DMS79 treated with DMSO at 0.1 percent for 48 hours (cell line): ENCODE measurements around the gene SGF29.
A peak's percentile ranks its signal among the peaks of the same experiment; 100 is the strongest.
"Not testable (repeated sequence)": the region's sequence is repeated elsewhere in the genome, so short reads cannot be mapped to it uniquely, and the experiment has no call there.

Experiments used
- DNase-seq: peaks from one replicate; lab custom pipeline; 2025; lab: John Stamatoyannopoulos, UW

The SGF29 gene

DNA sequence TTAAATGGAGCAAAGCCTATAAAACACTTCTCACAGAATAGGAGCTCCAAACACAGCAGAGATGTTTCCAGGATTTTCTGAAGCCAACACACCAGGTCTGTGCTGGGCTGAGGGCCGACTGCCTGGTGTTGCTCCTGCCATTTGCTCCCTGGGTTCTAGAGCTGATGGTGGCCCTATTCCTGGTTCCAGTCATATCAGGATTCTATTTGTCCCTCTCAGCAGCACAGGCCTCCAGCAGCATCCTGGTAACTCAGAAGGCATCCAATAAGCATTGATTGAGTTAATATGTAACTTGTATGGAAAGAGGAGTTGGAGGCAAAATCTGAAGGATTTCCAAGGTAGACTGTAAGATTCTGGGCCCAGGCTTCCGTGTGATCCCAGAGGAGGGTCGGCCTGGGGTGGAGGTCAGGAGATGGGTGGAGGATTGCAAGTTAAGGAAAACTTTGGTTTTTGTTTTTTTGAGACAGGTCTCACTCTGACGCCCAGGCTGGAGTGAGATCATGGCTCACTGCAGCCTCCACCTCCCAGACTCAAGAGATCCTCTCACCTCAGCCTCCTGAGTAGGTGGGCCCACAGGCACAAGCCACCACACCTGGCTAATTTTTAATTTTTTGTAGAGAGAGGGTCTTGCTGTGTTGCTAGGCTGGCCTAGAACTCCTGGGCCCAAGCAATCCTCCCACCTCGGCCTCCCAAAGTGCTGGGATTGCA lies 20.6 kb upstream of the SGF29 start:
- DNase-seq: no peak

DNA sequence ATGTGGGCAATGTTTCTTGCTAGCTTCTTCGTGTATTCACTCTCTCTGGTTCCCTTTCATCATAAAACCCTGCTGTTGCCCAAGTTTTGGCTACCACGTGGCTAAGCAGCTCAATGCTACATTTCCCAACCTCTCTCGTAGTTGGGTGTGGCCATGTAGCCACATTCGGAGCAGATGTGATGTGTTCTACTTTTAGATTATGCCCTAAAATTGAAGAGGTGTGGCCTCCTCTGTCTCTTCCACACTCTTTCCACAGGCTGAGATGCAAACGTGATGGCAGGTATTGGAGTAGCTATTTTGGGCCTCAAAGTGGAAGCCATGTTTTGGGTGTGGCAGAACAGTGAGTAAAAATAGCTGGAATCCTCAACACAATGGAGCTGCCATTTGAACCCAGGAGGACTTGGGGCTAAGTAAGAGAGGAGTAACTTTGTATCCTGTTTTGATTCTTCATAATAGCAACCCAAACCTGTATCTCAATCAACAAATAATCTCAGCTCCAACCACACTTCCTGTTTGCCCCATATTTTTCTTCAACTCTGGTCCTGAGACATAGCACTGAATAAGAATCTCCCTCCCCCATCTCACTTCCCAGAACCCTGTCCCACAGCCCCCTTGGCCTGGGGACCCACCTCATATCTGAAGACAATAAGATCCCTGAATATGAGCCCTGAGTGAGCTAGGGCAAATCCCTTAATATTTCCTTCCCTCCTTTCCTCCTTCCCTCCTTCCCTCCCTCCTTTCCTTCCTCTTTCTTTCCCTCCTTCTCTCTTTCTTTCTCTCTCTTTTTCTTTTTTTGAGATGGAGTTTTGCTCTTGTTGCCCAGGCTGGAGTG lies 19.0 kb upstream of the SGF29 start:
- DNase-seq: no peak

DNA sequence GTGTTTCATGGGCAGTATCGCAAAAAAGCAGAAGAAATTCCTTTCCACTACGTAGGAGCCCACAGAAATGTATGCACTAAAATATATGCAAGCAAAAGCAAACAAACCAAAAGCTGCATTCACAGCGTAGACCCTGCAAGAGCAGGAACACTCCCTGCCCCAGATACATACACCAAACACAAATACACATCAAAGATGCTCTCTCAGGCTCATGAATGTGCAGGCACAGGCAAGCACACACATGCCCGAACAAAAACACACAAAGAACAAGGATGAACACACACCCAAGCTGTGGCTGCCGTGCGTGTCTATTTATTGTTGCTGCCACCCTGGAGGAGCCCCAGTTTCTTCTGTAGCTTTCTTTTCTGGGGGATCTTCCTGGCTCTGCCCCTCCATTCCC lies 16.6 kb upstream of the SGF29 start:
- no peak for DNase-seq

DNA sequence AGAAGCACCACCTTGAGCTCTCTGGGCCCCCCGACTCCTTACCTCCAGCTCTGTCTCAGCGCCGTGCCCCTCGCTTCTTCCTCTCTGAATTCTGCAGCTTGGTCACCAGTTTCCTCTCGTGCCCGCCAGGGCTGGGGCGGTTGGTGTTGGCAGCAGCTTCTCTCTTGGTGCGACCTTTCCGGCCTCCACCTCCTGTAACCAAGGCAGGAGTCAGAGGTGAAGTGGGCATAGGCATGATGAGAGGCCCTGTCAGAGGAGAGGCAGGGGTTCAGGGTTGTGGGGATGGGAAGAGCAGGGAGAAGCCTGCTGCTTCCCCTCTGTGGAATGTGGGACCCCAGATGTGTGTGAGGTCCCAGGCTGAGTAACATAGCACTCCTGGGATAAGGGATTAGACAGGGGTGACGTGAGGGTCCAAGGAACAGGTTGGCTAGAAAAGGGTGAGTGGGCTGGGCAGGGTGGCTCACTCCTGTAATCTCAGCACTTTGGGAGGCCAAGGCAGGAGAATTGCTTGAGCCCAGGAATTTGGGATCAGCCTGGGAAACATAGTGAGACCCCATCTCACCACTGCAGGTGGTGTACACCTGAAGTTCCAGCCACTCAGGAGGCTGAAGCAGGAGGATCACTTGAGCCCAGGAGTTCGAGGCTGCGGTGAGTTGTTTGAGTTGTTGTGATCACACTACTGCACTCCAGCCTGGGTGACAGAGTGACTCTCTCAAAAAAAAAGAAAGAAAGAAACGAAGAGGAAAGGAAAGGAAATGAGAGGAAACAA lies 15.6 kb upstream of the SGF29 start:
- no peak for DNase-seq

DNA sequence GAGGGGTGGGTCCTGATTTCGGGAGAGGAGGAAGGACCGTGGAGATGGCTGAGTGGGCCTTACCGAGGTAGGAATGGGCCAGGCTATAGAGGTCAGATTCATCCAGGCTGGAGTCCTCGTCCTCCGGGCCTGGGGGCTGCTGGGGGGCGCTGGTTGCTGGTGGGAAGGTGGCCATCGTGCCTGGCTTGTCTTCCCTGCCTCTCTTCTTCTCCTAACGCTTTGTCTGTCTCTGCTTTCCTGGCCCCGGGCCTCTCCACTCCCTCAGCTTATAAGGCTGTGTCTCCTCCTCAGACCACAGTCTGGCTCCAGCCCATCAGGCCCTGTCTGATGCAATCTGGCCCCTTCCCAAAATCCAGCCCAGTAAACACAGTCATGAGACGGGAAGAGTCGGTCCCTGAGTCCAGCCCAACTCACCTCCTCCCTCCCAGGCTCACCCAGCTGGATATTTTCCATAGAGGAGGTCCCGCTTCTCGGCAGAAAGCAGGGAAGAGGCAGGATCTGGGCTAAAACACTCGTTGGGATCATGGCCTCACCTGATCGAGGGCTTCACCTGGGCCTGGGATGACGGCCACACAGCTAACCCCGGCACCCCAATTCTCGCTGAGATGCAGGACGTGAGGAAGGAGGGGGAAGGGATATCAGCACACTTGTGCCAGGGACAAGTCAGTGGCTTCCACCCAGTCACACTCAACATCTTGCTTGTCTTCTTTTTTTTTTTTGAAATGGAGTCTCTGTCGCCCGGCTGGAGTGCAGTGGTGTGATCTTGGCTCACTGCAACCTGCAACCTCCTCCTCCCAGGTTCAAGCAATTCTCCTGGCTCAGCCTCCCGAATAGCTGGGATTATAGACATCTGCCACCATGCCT lies 14.8 kb upstream of the SGF29 start, which contains the start of gene NUPR1:
NUPR1 (minus strand) TSS at position 242 of the 864 bp plus-strand sequence; CDS start at position 175, 67 bp downstream.
- no peak for DNase-seq

DNA sequence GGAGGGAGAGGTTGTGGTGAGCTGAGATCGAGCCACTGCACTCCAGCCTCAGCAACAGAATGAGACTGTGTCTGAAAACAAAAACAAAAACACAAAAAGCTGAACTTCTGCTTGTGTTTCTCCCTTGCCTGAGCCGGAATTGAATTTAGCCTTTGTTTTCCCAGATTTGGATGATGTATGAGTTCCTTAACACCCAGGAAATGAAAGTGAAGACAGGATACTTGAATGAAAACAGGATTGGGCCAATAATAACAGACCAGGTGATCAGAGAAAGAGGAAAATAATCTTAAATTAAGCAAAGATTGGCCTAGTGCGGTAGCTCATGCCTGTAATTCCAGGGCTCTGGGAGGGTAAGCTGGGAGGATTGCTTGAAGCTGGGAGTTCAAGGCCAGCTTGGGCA lies 13.4 kb upstream of the SGF29 start:
- no peak for DNase-seq

GRCh38 chr16:28542646-28543045 lies 11.1 kb upstream of the SGF29 start:
- no peak for DNase-seq

GRCh38 chr16:28543072-28543471 lies 10.6 kb upstream of the SGF29 start:
- DNase-seq: peak; percentile 73

DNA sequence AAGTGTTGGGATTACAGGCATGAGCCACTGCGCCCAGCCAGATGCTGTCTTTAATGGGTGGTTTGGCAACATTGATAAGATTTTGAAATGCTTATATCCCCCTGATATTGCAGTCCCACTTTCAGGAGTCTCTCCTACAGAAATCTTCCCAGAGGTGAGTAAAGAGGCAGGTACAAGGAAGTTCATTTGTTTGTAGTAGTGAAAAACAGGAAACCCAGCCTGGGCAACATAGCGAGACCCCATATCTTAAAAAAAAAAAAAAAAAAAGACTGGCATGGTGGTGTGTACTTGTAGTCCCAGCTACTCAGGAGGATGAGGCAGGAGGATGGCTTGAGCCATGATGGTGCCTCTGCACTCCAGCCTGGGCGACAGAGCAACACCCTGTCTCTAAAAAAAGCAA lies 8.7 kb upstream of the SGF29 start:
- DNase-seq: no peak

DNA sequence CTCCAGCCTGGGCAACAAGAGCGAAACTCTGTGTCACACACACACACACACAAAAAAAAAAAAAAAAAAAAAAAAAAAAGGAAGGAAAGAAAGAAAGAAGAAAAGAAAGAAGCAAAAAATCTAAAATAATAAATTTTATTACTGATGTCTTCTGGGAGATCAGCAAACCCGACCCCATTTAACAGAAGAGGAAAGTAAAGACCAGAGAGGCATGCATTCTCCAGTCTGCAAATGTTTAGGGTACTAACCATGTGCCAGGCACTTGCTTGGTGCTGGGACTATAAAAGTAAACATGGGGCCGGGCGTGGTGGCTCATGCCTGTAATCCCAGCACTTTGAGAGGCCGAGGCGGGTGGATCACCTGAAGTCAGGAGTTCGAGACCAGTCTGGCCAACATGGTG lies 7.8 kb upstream of the SGF29 start:
- not testable (repeated sequence) for DNase-seq

- no peak for DNase-seq
Measured at GRCh38 chr16:28546626-28547025, 7.1 kb upstream of the SGF29 start.

GRCh38 chr16:28548306-28548802 lies 5.4 kb upstream of the SGF29 start:
- no peak for DNase-seq

GRCh38 chr16:28549301-28549899 lies 4.3 kb upstream of the SGF29 start:
- DNase-seq: peak; percentile 4

DNA sequence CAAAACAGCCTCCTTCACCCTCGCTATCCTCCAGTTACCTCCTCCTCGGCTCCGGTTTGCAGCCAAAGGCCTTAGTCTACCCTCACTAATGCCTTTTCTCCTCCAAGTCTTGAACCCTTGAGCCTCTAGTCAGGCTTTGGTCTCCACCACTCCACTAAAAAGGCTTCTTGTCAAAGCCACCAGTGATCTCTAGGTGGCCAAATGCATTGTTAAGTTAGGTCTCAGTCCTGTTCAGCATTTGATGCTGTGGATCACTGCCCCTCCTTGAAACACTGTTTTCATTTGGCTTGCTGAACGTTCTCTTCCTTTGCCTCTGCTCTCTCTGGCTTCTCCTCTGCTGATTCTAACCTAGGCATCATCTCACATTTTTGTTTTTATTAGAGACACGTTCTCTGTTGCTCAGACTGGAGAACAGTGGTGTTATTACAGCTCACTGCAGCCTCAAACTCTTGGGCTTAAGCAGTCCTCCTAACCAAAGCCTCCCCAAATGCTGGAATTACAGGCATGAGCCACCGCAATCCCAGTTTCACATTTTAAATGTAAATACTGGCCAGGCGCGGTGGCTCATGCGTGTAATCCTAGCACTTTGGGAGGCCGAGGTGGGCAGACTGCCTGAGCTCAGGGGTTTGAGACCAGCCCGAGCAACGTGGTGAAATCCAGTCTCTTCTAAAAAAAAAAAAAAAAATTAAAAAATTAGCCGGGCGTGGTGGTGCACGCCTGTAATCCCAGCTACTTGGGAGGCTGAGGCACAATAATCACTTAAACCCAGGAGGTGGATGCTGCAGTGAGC lies 1.1 kb downstream of the SGF29 start:
- no peak for DNase-seq

DNA sequence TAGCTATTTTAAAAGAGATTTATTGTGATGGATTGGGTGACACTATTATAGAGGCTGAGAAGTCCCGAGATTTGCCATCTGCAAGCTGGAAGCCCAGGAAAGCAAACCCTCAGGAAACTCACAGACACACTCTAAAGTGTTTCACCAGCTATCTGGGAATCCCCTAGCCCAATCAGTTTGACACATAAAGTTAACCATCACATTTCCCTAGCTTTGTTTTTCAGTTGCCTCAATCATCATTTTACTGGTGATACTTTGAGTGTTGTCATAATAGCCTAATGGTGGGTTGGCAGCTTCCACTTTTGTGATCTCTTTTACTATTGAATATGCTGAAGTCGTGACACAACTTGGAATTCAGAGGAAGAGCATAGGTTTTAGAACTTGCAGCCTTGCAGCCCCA lies 1.8 kb downstream of the SGF29 start:
- no peak for DNase-seq

- DNase-seq: no peak
Measured at GRCh38 chr16:28556914-28557320, 3.2 kb downstream of the SGF29 start.

DNA sequence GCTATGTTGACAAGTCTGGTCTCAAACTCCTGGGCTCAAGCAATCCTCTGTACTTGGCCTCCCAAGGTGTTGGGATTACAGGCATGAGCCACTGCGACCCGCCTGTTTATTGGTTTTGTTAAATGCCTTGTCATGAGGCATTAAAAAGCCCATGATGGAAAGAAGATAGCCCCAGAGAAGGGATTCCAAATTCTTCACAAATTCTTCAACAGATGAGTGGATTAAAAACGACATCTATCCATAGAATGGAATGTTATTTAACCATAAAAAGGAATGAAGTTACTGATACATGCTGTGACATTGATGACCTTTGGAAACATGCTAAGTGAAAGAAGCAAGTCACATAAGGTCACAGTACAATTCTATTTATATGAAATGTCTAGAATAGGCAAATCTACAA lies 4.7 kb downstream of the SGF29 start:
- DNase-seq: no peak

- no peak for DNase-seq
Measured at GRCh38 chr16:28561557-28562187, 8.0 kb downstream of the SGF29 start.

DNA sequence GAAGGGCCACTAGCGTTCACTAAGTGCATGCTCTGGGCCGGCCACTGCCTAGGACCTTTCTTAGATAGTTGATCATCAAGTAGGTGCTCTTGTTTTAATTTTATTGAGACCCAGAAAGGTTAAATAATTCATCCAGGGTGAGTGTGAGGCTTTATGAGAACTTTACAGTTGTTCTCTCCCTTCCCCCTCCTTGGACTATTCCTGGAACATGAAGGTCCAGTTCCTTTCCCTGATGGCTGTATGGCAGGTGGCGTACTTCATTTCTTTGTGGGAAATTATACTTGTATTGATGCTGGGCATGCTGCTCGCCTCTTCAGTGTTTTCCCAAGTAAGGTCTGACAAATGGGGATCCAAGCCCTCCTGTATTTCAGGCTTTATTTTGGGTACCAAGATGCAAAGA lies 8.5 kb downstream of the SGF29 start:
- DNase-seq: no peak

- no peak for DNase-seq
Measured at GRCh38 chr16:28563218-28563617, 9.5 kb downstream of the SGF29 start.
